Spleen (tissue), 11 donors: Measurements from ENCODE around the gene ANKFN1. TPM values are rescaled to one million over a fixed set of nuclear protein-coding genes. Genes with fewer than 3 reads are reported as not detected.

Experiments
- DNase-seq: peaks from one replicate; pipeline ENCODE4 v3.0.0-alpha.2; 2020
- H3K27ac ChIP-seq, 8 donors: fragments of 200-600 bp; sonication (generic) in 7 of 8; 1 replicate in 4 of 8; 2 replicates in 4 of 8; pipeline versions ENCODE4 v1.5.0 to v1.8.0; 2016 to 2021; ENCODE audit warnings: inconsistent platforms in 4 of 8, mild to moderate bottlenecking in 4 of 8, moderate library complexity in 1 of 8
- H3K27me3 ChIP-seq, 7 donors: fragments of 200-600 bp; sonication (generic) in 6 of 7; replicated peaks in 1 of 7; 1 replicate in 4 of 7; 2 replicates in 3 of 7; pipeline versions ENCODE4 v1.5.0 to v1.8.0; 2016 to 2021; ENCODE audit warnings: inconsistent platforms in 3 of 7, mild to moderate bottlenecking in 1 of 7
- H3K36me3 ChIP-seq, 6 donors: fragments of 200-600 bp; sonication (generic) in 5 of 6; 1 replicate in 4 of 6; 2 replicates in 2 of 6; pipeline versions ENCODE4 v1.5.0 to v1.8.0; 2016 to 2021; ENCODE audit warnings: inconsistent platforms in 2 of 6
- H3K4me1 ChIP-seq, 6 donors: fragments of 200-600 bp; sonication (generic) in 5 of 6; 1 replicate in 3 of 6; 2 replicates in 3 of 6; pipeline versions ENCODE4 v1.5.0 to v1.8.0; 2016 to 2021; ENCODE audit warnings: inconsistent platforms in 3 of 6
- H3K4me3 ChIP-seq, 8 donors: fragments of 200-600 bp; sonication (generic) in 7 of 8; 1 replicate in 4 of 8; 2 replicates in 4 of 8; pipeline versions ENCODE4 v1.5.0 to v1.8.0; 2016 to 2021; ENCODE audit warnings: inconsistent platforms in 4 of 8, mild to moderate bottlenecking in 4 of 8, moderate library complexity in 2 of 8
- H3K9me3 ChIP-seq, 8 donors: fragments of 200-600 bp; sonication (generic) in 7 of 8; 1 replicate in 4 of 8; 2 replicates in 4 of 8; pipeline versions ENCODE4 v1.5.0 to v1.8.0; 2016 to 2021; ENCODE audit warnings: inconsistent platforms in 4 of 8
- POLR2A ChIP-seq, 3 donors: fragments of 450-650 bp; IDR thresholded peaks; one replicate each; pipeline ENCODE4 v1.5.1; 2017; ENCODE audit warnings: antibody characterized with exemption in 3 of 3, mild to moderate bottlenecking in 1 of 3
- POLR2AphosphoS5 ChIP-seq, 3 donors: sonication (generic); formaldehyde crosslinking; IDR thresholded peaks; one replicate each; pipeline ENCODE4 v1.5.1; 2017; ENCODE audit warnings: antibody characterized with exemption in 3 of 3
- WGBS, 5 donors: extraction: QIAGEN DNeasy Blood & Tissue Kit in 3 of 5; methylation state at CpG; one replicate each; pipeline versions ENCODE4 v1.1.5 to v1.1.7; 2013 to 2018; 5-methylcytosine and 5-hydroxymethylcytosine counted together
- intact Hi-C: fragments of 100-400 bp; cut with DNase I; formaldehyde crosslinking; loops from one replicate; pipeline ENCODE4 v1.15.0; 2023; ENCODE audit warnings: low total_unique reads
- polyA plus RNA-seq, 3 donors: library from polyadenylated mRNA; stranded (reverse); fragments of 200-250 nt; gene quantifications; one replicate each; pipeline ENCODE4 v1.2.1, GENCODE V29; 2013
- total RNA-seq, 7 donors: library from RNA; depleted of rRNA in 3 of 7; stranded (reverse); fragments of >200 nt in 3 of 7; fragmentation: NEBNext Ultra II Directional in 4 of 7; extraction: Animal tissue kit (Norgen Biotek cat#: 25700) in 4 of 7; gene quantifications; one replicate each; pipeline versions ENCODE4 v1.1.0 to v1.2.1, GENCODE V29; 2016 to 2021
- TF ChIP-seq, protein P1 (sequence below), 11 experiments: fragments of 200-600 bp in 7 of 11; fragments of 450-650 bp in 4 of 11; sonication (generic) in 4 of 11; IDR thresholded peaks in 8 of 11; conservative IDR thresholded peaks in 3 of 11; 1 replicate in 7 of 11; 2 replicates in 4 of 11; pipeline versions ENCODE4 v1.4.0 to v1.8.0; 2016 to 2021; ENCODE audit warnings: antibody characterized with exemption in 11 of 11, inconsistent platforms in 4 of 11, mild to moderate bottlenecking in 1 of 11
- donor health status: healthy with polysubstance abuse.
- donor health status: DM: no; HTN: no; CAD: no; lungs with moderate emphysema.
- donor health status: DM: no; HTN: no; CAD: no.
- donor health status: Bipolar disorder and iron deficiency.
- donor health status: healthy.
- donor health status: DM: no; HTN: no; CAD: no.
- donor health status: DM: yes; HTN: yes; CAD: no.

Gene ANKFN1
- total and polyA plus RNA-seq, 10 donors = 0.19 to 0.58 TPM; not detected in 8

DNA sequence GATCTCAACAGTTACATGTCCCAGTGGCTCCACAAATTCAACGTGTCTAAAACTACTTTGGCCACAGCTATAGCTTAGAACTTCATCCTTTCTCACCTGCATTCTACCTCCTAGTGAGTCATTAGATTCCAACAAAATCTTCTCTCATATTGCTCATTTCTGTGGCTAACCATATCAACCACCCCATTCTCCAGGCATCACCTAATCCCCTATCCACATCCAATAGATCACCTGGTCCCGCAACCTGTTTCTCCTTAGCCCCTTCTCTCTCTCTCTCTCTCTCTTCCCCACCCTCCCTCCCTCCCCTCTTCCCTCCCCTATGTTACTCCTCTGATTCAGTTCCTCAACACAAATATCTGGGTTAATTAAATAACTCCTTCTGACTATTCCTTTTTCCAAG, 64.6 kb downstream of the ANKFN1 start:
- TF ChIP-seq, protein P1, sequence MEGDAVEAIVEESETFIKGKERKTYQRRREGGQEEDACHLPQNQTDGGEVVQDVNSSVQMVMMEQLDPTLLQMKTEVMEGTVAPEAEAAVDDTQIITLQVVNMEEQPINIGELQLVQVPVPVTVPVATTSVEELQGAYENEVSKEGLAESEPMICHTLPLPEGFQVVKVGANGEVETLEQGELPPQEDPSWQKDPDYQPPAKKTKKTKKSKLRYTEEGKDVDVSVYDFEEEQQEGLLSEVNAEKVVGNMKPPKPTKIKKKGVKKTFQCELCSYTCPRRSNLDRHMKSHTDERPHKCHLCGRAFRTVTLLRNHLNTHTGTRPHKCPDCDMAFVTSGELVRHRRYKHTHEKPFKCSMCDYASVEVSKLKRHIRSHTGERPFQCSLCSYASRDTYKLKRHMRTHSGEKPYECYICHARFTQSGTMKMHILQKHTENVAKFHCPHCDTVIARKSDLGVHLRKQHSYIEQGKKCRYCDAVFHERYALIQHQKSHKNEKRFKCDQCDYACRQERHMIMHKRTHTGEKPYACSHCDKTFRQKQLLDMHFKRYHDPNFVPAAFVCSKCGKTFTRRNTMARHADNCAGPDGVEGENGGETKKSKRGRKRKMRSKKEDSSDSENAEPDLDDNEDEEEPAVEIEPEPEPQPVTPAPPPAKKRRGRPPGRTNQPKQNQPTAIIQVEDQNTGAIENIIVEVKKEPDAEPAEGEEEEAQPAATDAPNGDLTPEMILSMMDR (IDR thresholded peaks at IDR 0.05 in 8 of 11, conservative IDR thresholded peaks at IDR 0.05 in 3 of 11) = no peak
- TF ChIP-seq POLR2A (IDR thresholded peaks at IDR 0.05) (no peak), POLR2AphosphoS5 (IDR thresholded peaks at IDR 0.05) (no peak)

DNA sequence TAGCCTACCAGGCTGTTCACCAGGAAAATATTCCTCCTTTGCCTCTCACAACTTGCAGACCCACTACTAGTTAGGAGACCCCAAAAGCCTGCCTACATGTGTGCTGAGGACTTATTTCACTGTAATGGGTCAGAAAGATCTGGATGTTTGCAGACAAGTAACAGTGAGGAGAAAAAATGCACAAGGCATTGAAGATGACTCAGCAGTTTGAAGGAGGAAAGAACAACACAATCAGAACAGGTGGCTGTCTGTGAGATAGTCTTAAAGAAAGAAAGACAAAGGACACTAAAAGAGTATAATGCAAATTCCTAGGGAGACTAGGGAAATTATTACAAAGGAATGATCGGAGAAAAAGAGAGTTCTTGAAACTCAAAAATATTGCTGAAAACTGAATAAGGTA, 69.0 kb downstream of the ANKFN1 start:
- no peak overlapping the region for H3K27ac ChIP-seq
- 89 to 98% (median 97%) methylated on average over 1 of the region's 1 CpG for WGBS, 5 donors
- H3K27me3 ChIP-seq = no peaks in the 10 kb centered on the region
- H3K4me3 ChIP-seq = no peak overlapping the region
- H3K4me1 ChIP-seq = no peaks in the 10 kb centered on the region
- H3K9me3 ChIP-seq = no peaks in the 10 kb centered on the region
- TF ChIP-seq POLR2AphosphoS5 (IDR thresholded peaks at IDR 0.05) (no peak), POLR2A (IDR thresholded peaks at IDR 0.05) (no peak)
- TF ChIP-seq, protein P1 (IDR thresholded peaks at IDR 0.05 in 8 of 11, conservative IDR thresholded peaks at IDR 0.05 in 3 of 11) = no peak
- intact Hi-C loops = no loop called here
- DNase-seq = no peak
- H3K36me3 ChIP-seq = no peaks in the 10 kb centered on the region

More for the DNA sequence above, 64.6 kb downstream of the ANKFN1 start:
- Histone ChIP-seq H3K36me3 (no peaks in the 10 kb centered on the region), H3K27ac (no peak overlapping the region), H3K27me3 (no peaks in the 10 kb centered on the region), H3K4me1 (no peaks in the 10 kb centered on the region), H3K9me3 (no peaks in the 10 kb centered on the region), H3K4me3 (no peak overlapping the region)
- intact Hi-C loops = no loop called here
- 87 to 95% (median 92%) methylated on average over 2 of the region's 2 CpGs for WGBS, 5 donors
- DNase-seq = no peak

DNA sequence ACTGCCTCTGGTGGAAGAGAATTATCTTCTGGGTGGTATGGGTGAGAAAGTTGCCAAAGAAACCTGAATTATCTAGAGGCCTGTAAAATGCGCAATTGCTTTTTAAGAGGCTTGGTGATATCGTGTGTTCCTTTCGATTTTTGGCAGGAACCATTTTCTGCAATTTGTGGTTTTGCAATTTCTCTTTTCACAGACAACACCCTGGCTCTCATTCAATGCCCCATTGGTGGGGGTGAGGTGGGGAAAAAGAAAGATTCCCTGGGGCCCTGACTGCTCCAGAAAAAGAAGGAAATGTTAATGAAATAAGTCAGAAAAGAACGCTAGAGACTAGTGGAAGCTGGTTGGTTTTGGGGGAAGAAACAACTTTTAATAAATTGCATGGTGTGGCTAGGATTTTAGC, 77.4 kb downstream of the ANKFN1 start:
- Histone ChIP-seq H3K36me3 (no peaks in the 10 kb centered on the region), H3K27ac (peak overlapping the region in 1 of 8 donors; percentile 5), H3K27me3 (no peaks in the 10 kb centered on the region), H3K4me1 (no peaks in the 10 kb centered on the region), H3K9me3 (peaks cover 0 to 9% (median 0%) of the 10 kb centered on the region in 8 donors), H3K4me3 (no peak overlapping the region)
- intact Hi-C loops = no loop called here
- DNase-seq = no peak
- TF ChIP-seq POLR2AphosphoS5 (IDR thresholded peaks at IDR 0.05) (no peak), POLR2A (IDR thresholded peaks at IDR 0.05) (no peak)
- TF ChIP-seq, protein P1 (IDR thresholded peaks at IDR 0.05 in 8 of 11, conservative IDR thresholded peaks at IDR 0.05 in 3 of 11) = no peak
- 26 to 49% (median 39%) methylated on average over 4 of the region's 4 CpGs for WGBS, 5 donors

DNA sequence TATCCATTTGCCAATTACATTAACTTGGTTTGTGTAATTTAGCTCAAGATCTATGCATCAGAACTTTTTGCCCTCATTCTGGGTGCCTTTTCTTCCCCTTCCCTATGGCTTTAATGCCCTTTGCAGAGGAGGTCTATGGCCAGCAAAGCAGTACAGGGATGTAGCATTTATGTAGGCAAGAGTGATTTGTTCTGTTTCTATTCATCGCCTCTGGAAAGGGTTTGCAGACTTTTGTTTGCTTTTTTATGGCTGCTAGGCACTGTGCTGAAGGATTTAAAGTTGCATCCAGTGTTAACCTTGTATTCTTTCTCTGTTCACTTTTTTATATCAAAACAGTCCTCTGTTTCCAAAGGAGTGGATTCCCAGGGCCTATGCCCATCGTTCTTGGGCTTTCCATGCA, 78.0 kb downstream of the ANKFN1 start:
- Histone ChIP-seq H3K27ac (peak overlapping the region in 1 of 8 donors; percentile 5), H3K9me3 (peaks cover 0 to 9% (median 0%) of the 10 kb centered on the region in 8 donors), H3K36me3 (no peaks in the 10 kb centered on the region), H3K4me1 (no peaks in the 10 kb centered on the region), H3K4me3 (no peak overlapping the region), H3K27me3 (no peaks in the 10 kb centered on the region)
- 81 to 87% (median 83%) methylated on average over 2 of the region's 2 CpGs for WGBS, 5 donors
- intact Hi-C loops = no loop called here
- TF ChIP-seq POLR2A (IDR thresholded peaks at IDR 0.05) (no peak), POLR2AphosphoS5 (IDR thresholded peaks at IDR 0.05) (no peak)
- TF ChIP-seq, protein P1 (IDR thresholded peaks at IDR 0.05 in 8 of 11, conservative IDR thresholded peaks at IDR 0.05 in 3 of 11) = no peak
- no peak for DNase-seq
